ENCODE data around the gene EGR2. TPM values are rescaled to one million over a fixed set of nuclear protein-coding genes. Genes with fewer than 3 reads are reported as not detected.

Gene EGR2
- 11.9 TPM for total RNA-seq

GRCh38 chr10:62816331-62817120, at the start of gene EGR2:
TSS of gene EGR2 (minus strand) at chr10:62816366. CDS start at chr10:62816029, 337 bp downstream.
- Histone ChIP-seq H3K4me3 (ENCODE audit: low read length) (peak within 1 kb of the TSS; percentile 65), H3K9me3 (ENCODE audit: low read depth, low read length) (no peaks in the 10 kb centered on the region), H3K27me3 (ENCODE audit: insufficient read depth, low read length) (peaks cover 55% of the 10 kb centered on the region), H3K4me1 (ENCODE audit: insufficient read depth, low read length) (peaks cover 50% of the 10 kb centered on the region)

- H3K27me3 ChIP-seq (ENCODE audit: insufficient read depth, low read length): no peaks in the 10 kb centered on the region
- H3K4me1 ChIP-seq (ENCODE audit: insufficient read depth, low read length): peaks cover 11% of the 10 kb centered on the region
- no peak overlapping the region for H3K4me3 ChIP-seq (ENCODE audit: low read length)
- H3K9me3 ChIP-seq (ENCODE audit: low read depth, low read length): no peaks in the 10 kb centered on the region
Measured at GRCh38 chr10:62862447-62862846, 46.3 kb upstream of the EGR2 start.

- Histone ChIP-seq H3K27me3 (ENCODE audit: insufficient read depth, low read length) (no peaks in the 10 kb centered on the region), H3K4me1 (ENCODE audit: insufficient read depth, low read length) (peaks cover 11% of the 10 kb centered on the region), H3K4me3 (ENCODE audit: low read length) (no peak overlapping the region), H3K9me3 (ENCODE audit: low read depth, low read length) (no peaks in the 10 kb centered on the region)
Measured at GRCh38 chr10:62861507-62861906, 45.3 kb upstream of the EGR2 start.

GRCh38 chr10:62860946-62861345, 44.8 kb upstream of the EGR2 start:
- no peaks in the 10 kb centered on the region for H3K9me3 ChIP-seq (ENCODE audit: low read depth, low read length)
- no peaks in the 10 kb centered on the region for H3K27me3 ChIP-seq (ENCODE audit: insufficient read depth, low read length)
- peaks cover 11% of the 10 kb centered on the region for H3K4me1 ChIP-seq (ENCODE audit: insufficient read depth, low read length)

GRCh38 chr10:62858364-62858763, 42.2 kb upstream of the EGR2 start:
- no peaks in the 10 kb centered on the region for H3K9me3 ChIP-seq (ENCODE audit: low read depth, low read length)
- H3K4me1 ChIP-seq (ENCODE audit: insufficient read depth, low read length): peaks cover 26% of the 10 kb centered on the region
- H3K4me3 ChIP-seq (ENCODE audit: low read length): no peak overlapping the region
- no peaks in the 10 kb centered on the region for H3K27me3 ChIP-seq (ENCODE audit: insufficient read depth, low read length)

More at GRCh38 chr10:62860946-62861345, 44.8 kb upstream of the EGR2 start:
- H3K4me3 ChIP-seq (ENCODE audit: low read length): no peak overlapping the region

- Histone ChIP-seq H3K4me1 (ENCODE audit: insufficient read depth, low read length) (peaks cover 43% of the 10 kb centered on the region), H3K4me3 (ENCODE audit: low read length) (no peak overlapping the region), H3K27me3 (ENCODE audit: insufficient read depth, low read length) (no peaks in the 10 kb centered on the region), H3K9me3 (ENCODE audit: low read depth, low read length) (no peaks in the 10 kb centered on the region)
Measured at GRCh38 chr10:62856021-62856420, 39.9 kb upstream of the EGR2 start.

- no peak overlapping the region for H3K4me3 ChIP-seq (ENCODE audit: low read length)
- no peaks in the 10 kb centered on the region for H3K27me3 ChIP-seq (ENCODE audit: insufficient read depth, low read length)
- no peaks in the 10 kb centered on the region for H3K9me3 ChIP-seq (ENCODE audit: low read depth, low read length)
- H3K4me1 ChIP-seq (ENCODE audit: insufficient read depth, low read length): peaks cover 43% of the 10 kb centered on the region
Measured at GRCh38 chr10:62853710-62854109, 37.5 kb upstream of the EGR2 start.

- Histone ChIP-seq H3K4me1 (ENCODE audit: insufficient read depth, low read length) (peaks cover 43% of the 10 kb centered on the region), H3K27me3 (ENCODE audit: insufficient read depth, low read length) (no peaks in the 10 kb centered on the region), H3K4me3 (ENCODE audit: low read length) (no peak overlapping the region), H3K9me3 (ENCODE audit: low read depth, low read length) (no peaks in the 10 kb centered on the region)
Measured at GRCh38 chr10:62852961-62853702, 37.0 kb upstream of the EGR2 start.

- peaks cover 10% of the 10 kb centered on the region for H3K9me3 ChIP-seq (ENCODE audit: low read depth, low read length)
- no peak overlapping the region for H3K4me3 ChIP-seq (ENCODE audit: low read length)
- H3K4me1 ChIP-seq (ENCODE audit: insufficient read depth, low read length): peaks cover 43% of the 10 kb centered on the region
- no peaks in the 10 kb centered on the region for H3K27me3 ChIP-seq (ENCODE audit: insufficient read depth, low read length)
Measured at GRCh38 chr10:62851442-62851841, 35.3 kb upstream of the EGR2 start.

GRCh38 chr10:62850646-62851045, 34.5 kb upstream of the EGR2 start:
- H3K4me1 ChIP-seq (ENCODE audit: insufficient read depth, low read length): peaks cover 43% of the 10 kb centered on the region
- H3K9me3 ChIP-seq (ENCODE audit: low read depth, low read length): peaks cover 10% of the 10 kb centered on the region

GRCh38 chr10:62847433-62847832, 31.3 kb upstream of the EGR2 start:
- Histone ChIP-seq H3K9me3 (ENCODE audit: low read depth, low read length) (peaks cover 10% of the 10 kb centered on the region), H3K4me1 (ENCODE audit: insufficient read depth, low read length) (peaks cover 19% of the 10 kb centered on the region), H3K4me3 (ENCODE audit: low read length) (no peak overlapping the region), H3K27me3 (ENCODE audit: insufficient read depth, low read length) (no peaks in the 10 kb centered on the region)

More at GRCh38 chr10:62850646-62851045, 34.5 kb upstream of the EGR2 start:
- H3K27me3 ChIP-seq (ENCODE audit: insufficient read depth, low read length): no peaks in the 10 kb centered on the region
- no peak overlapping the region for H3K4me3 ChIP-seq (ENCODE audit: low read length)

- Histone ChIP-seq H3K9me3 (ENCODE audit: low read depth, low read length) (peaks cover 10% of the 10 kb centered on the region), H3K27me3 (ENCODE audit: insufficient read depth, low read length) (no peaks in the 10 kb centered on the region), H3K4me1 (ENCODE audit: insufficient read depth, low read length) (no peaks in the 10 kb centered on the region), H3K4me3 (ENCODE audit: low read length) (no peak overlapping the region)
Measured at GRCh38 chr10:62844280-62845011, 28.3 kb upstream of the EGR2 start.

- H3K27me3 ChIP-seq (ENCODE audit: insufficient read depth, low read length): no peaks in the 10 kb centered on the region
Measured at GRCh38 chr10:62843600-62843999, 27.4 kb upstream of the EGR2 start.

GRCh38 chr10:62842983-62843382, 26.8 kb upstream of the EGR2 start:
- H3K27me3 ChIP-seq (ENCODE audit: insufficient read depth, low read length): no peaks in the 10 kb centered on the region
- peaks cover 10% of the 10 kb centered on the region for H3K9me3 ChIP-seq (ENCODE audit: low read depth, low read length)
- no peaks in the 10 kb centered on the region for H3K4me1 ChIP-seq (ENCODE audit: insufficient read depth, low read length)
- no peak overlapping the region for H3K4me3 ChIP-seq (ENCODE audit: low read length)

More at GRCh38 chr10:62843600-62843999, 27.4 kb upstream of the EGR2 start:
- Histone ChIP-seq H3K4me1 (ENCODE audit: insufficient read depth, low read length) (no peaks in the 10 kb centered on the region), H3K9me3 (ENCODE audit: low read depth, low read length) (peaks cover 10% of the 10 kb centered on the region), H3K4me3 (ENCODE audit: low read length) (no peak overlapping the region)

GRCh38 chr10:62839590-62839989, 23.4 kb upstream of the EGR2 start:
- Histone ChIP-seq H3K27me3 (ENCODE audit: insufficient read depth, low read length) (no peaks in the 10 kb centered on the region), H3K4me3 (ENCODE audit: low read length) (no peak overlapping the region), H3K4me1 (ENCODE audit: insufficient read depth, low read length) (no peaks in the 10 kb centered on the region), H3K9me3 (ENCODE audit: low read depth, low read length) (no peaks in the 10 kb centered on the region)
